DOHH2 (cell line): ENCODE results near the gene RNF215.
"Not testable (repeated sequence)": the region's sequence is repeated elsewhere in the genome, so short reads cannot be mapped to it uniquely, and the experiment has no call there.

Experiments
- H3F3A ChIP-seq: fragments of 200-600 bp; sonication (generic), shearing (Covaris generic); 2 replicates; pipeline ENCODE4 v1.6.0; 2016; ENCODE audit warnings: antibody characterized with exemption, mild to moderate bottlenecking; ENCODE audit not compliant: control insufficient read depth, insufficient read depth
- H3K27ac ChIP-seq: fragments of 200-600 bp; sonication (generic); 2 replicates; pipeline ENCODE4 v1.5.1; 2014; ENCODE audit warnings: low read depth, mild to moderate bottlenecking, low read length, moderate library complexity
- H3K27me3 ChIP-seq: fragments of 200-600 bp; sonication (generic); 2 replicates; pipeline ENCODE4 v1.6.1; 2014; ENCODE audit warnings: mild to moderate bottlenecking, low read length, mixed read lengths; ENCODE audit not compliant: control insufficient read depth
- H3K36me3 ChIP-seq: fragments of 200-600 bp; sonication (generic); 2 replicates; pipeline ENCODE4 v1.6.1; 2014; ENCODE audit warnings: mild to moderate bottlenecking, low read length, moderate library complexity, mixed read lengths; ENCODE audit not compliant: control insufficient read depth
- H3K4me1 ChIP-seq: fragments of 200-600 bp; sonication (generic); 2 replicates; pipeline ENCODE4 v1.6.1; 2014; ENCODE audit warnings: mild to moderate bottlenecking, low read length, mixed read lengths; ENCODE audit not compliant: control insufficient read depth
- H3K4me2 ChIP-seq: fragments of 200-600 bp; sonication (generic); 2 replicates; pipeline ENCODE4 v1.6.0; 2014; ENCODE audit warnings: mild to moderate bottlenecking, low read length, moderate library complexity
- H3K4me3 ChIP-seq: fragments of 200-600 bp; sonication (generic); 2 replicates; pipeline ENCODE4 v1.5.1; 2014; ENCODE audit warnings: mild to moderate bottlenecking, low read length, mixed read lengths
- H3K79me2 ChIP-seq: fragments of 200-600 bp; sonication (generic); 2 replicates; pipeline ENCODE4 v1.6.1; 2014; ENCODE audit warnings: mild to moderate bottlenecking, low read length, mixed read lengths; ENCODE audit not compliant: control insufficient read depth
- H3K9me2 ChIP-seq: fragments of 200-600 bp; sonication (generic); replicated peaks from 2 replicates; pipeline ENCODE4 v1.6.1; 2014; ENCODE audit warnings: mild to moderate bottlenecking, low read length, mixed read lengths; ENCODE audit not compliant: control insufficient read depth
- H3K9me3 ChIP-seq: fragments of 200-600 bp; sonication (generic); 2 replicates; pipeline ENCODE4 v1.6.1; 2014; ENCODE audit warnings: antibody characterized with exemption, low read length, mixed read lengths; ENCODE audit not compliant: control insufficient read depth, insufficient read depth
- H4K20me1 ChIP-seq: fragments of 200-600 bp; sonication (generic); 2 replicates; pipeline ENCODE4 v1.6.0; 2014; ENCODE audit warnings: low read depth, mild to moderate bottlenecking, antibody characterized with exemption, low read length, moderate library complexity; ENCODE audit not compliant: control insufficient read depth, insufficient read depth
- CTCF ChIP-seq: fragments of 200-600 bp; sonication (generic); IDR thresholded peaks from one replicate; pipeline ENCODE4 v1.5.1; 2014; ENCODE audit warnings: antibody characterized with exemption, mild to moderate bottlenecking, low read depth, low read length; ENCODE audit not compliant: poor library complexity, severe bottlenecking
- EZH2phosphoT487 ChIP-seq: fragments of 200-600 bp; sonication (generic); IDR thresholded peaks from 2 replicates; pipeline ENCODE4 v1.6.1; 2017; ENCODE audit warnings: borderline replicate concordance, mild to moderate bottlenecking, antibody characterized with exemption, low read length, moderate library complexity, mixed read lengths

Gene RNF215

GRCh38 chr22:30402028-30402765 is 15.0 kb upstream of the RNF215 start:
- Histone ChIP-seq H3K79me2 (no peaks in the 10 kb centered on the region), H3K4me1 (peaks cover 6% of the 10 kb centered on the region), H3K27ac (no peak overlapping the region), H3K27me3 (peaks cover 18% of the 10 kb centered on the region), H3F3A (no peaks in the 10 kb centered on the region), H4K20me1 (no peaks in the 10 kb centered on the region), H3K36me3 (no peaks in the 10 kb centered on the region), H3K4me3 (no peak overlapping the region), H3K9me3 (no peaks in the 10 kb centered on the region), H3K4me2 (no peak overlapping the region), H3K9me2 (no peaks in the 10 kb centered on the region)
- TF ChIP-seq CTCF = no peak
- TF ChIP-seq EZH2phosphoT487 = no peak

GRCh38 chr22:30401024-30401423 is 13.8 kb upstream of the RNF215 start:
- H3K36me3 ChIP-seq, H3K79me2 ChIP-seq, H3K9me2 ChIP-seq, H3K4me2 ChIP-seq, H3K9me3 ChIP-seq, H3K4me3 ChIP-seq, H4K20me1 ChIP-seq, H3K27ac ChIP-seq, H3F3A ChIP-seq: not testable (repeated sequence)
- Histone ChIP-seq H3K27me3 (peaks cover 27% of the 10 kb centered on the region), H3K4me1 (peaks cover 15% of the 10 kb centered on the region)

- Histone ChIP-seq H3K27me3 (peaks cover 29% of the 10 kb centered on the region), H3K4me2 (no peak overlapping the region), H3F3A (no peaks in the 10 kb centered on the region), H4K20me1 (no peaks in the 10 kb centered on the region), H3K36me3 (no peaks in the 10 kb centered on the region), H3K79me2 (no peaks in the 10 kb centered on the region), H3K9me3 (no peaks in the 10 kb centered on the region), H3K27ac (no peak overlapping the region), H3K4me3 (no peak overlapping the region), H3K9me2 (no peaks in the 10 kb centered on the region), H3K4me1 (peaks cover 15% of the 10 kb centered on the region)
- no peak for TF ChIP-seq CTCF
Observed at GRCh38 chr22:30400159-30400558, 12.9 kb upstream of the RNF215 start.

GRCh38 chr22:30399718-30400117 is 12.5 kb upstream of the RNF215 start:
- H3K27ac ChIP-seq = no peak overlapping the region
- H3K36me3 ChIP-seq = no peaks in the 10 kb centered on the region
- H4K20me1 ChIP-seq = no peaks in the 10 kb centered on the region
- H3K4me2 ChIP-seq = no peak overlapping the region
- TF ChIP-seq CTCF (no peak), EZH2phosphoT487 (no peak)
- H3K4me3 ChIP-seq = no peak overlapping the region
- H3K9me3 ChIP-seq = no peaks in the 10 kb centered on the region
- H3F3A ChIP-seq = no peaks in the 10 kb centered on the region
- peaks cover 15% of the 10 kb centered on the region for H3K4me1 ChIP-seq
- H3K79me2 ChIP-seq = no peaks in the 10 kb centered on the region
- H3K27me3 ChIP-seq = peaks cover 29% of the 10 kb centered on the region
- H3K9me2 ChIP-seq = no peaks in the 10 kb centered on the region
